GM10266 (cell line): ENCODE results near the gene VEPH1.
"Not testable (repeated sequence)": the region's sequence is repeated elsewhere in the genome, so short reads cannot be mapped to it uniquely, and the experiment has no call there.

Experiments used
- DNase-seq: peaks from one replicate; pipeline ENCODE4 v3.0.0; 2012; ENCODE audit errors: extremely low spot score
- CTCF ChIP-seq: IDR thresholded peaks from 2 replicates; pipeline ENCODE4 v1.5.1; 2012; ENCODE audit warnings: mild to moderate bottlenecking, low read depth; ENCODE audit not compliant: control insufficient read depth, insufficient read depth; ENCODE audit errors: missing control alignments

VEPH1 gene

GRCh38 chr3:157335233-157336076 is 167.8 kb downstream of the VEPH1 start:
- DNase-seq = no peak
- TF ChIP-seq CTCF = no peak

- TF ChIP-seq CTCF = no peak
- DNase-seq = no peak
These were observed 169.6 kb downstream of the VEPH1 start for GRCh38 chr3:157333551-157333991.

GRCh38 chr3:157330206-157330605 is 173.0 kb downstream of the VEPH1 start:
- DNase-seq = no peak
- TF ChIP-seq CTCF = no peak

GRCh38 chr3:157329551-157329950 is 173.7 kb downstream of the VEPH1 start:
- TF ChIP-seq CTCF = no peak
- DNase-seq = no peak

DNA sequence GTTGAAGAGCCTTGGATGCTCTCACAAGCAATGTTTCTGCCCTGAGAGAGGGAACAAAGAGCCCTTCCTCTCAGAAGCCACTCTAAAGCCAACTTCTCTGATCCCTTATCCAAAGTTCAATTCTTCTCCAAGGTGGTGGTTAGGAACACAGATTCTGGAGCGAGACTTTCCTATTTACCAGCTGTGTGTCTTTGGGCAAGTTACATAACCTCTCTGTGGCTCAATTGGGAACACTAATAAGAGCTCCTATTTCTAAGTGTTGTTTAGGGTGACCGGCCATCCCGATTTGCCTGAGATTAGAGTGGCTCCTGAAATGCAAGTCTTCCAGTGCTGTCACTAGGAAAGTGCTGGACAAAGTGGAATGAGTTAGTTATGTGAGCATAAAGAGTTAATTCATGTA is 175.4 kb downstream of the VEPH1 start:
- no peak for DNase-seq
- no peak for TF ChIP-seq CTCF

DNA sequence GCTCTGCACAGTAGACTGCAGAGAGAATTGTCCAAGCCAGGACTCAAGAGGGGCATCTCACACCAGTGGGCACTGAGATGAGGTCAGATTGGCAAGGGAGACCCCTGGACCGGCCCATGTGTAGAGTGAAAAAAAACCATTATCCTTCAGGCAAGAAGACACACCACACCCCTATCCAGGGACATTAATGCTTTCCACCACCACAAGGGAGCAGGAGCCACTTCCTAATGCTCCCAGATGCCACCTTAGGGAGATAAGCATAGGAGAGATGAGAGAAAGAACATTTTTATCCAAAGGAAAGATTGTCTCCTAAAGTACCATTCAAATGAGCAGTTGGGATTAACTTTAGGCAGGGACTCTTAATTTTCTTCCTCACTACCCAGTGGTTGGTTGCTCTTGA is 176.2 kb downstream of the VEPH1 start:
- no peak for TF ChIP-seq CTCF
- DNase-seq = no peak

GRCh38 chr3:157324869-157325268 is 178.3 kb downstream of the VEPH1 start:
- DNase-seq = not testable (repeated sequence)
